B cell (primary cell): Measurements from ENCODE around the gene SPINK14.

Experiments
- CTCF ChIP-seq: fragments of 200-600 bp; IDR thresholded peaks from one replicate; pipeline ENCODE4 v1.8.0; 2022; ENCODE audit warnings: antibody characterized with exemption, mild to moderate bottlenecking
- EZH2 ChIP-seq: IDR thresholded peaks from 2 replicates; pipeline ENCODE4 v1.6.1; 2012; ENCODE audit warnings: borderline replicate concordance, low read depth, mild to moderate bottlenecking, moderate library complexity, low read length; ENCODE audit not compliant: insufficient read depth, poor library complexity, severe bottlenecking

GRCh38 chr5:148125641-148126040 is 42.7 kb upstream of the SPINK14 start:
- TF ChIP-seq CTCF (no peak), EZH2 (no peak)
